Neural progenitor cell (in vitro differentiated cells): ENCODE data around the gene ZNF664. TPM values are rescaled to one million over a fixed set of nuclear protein-coding genes. Genes with fewer than 3 reads are reported as not detected.

ENCODE experiments used
- DNase-seq: peaks from one replicate; pipeline ENCODE4 v3.0.0-alpha.2; 2016; ENCODE audit warnings: low spot score
- H2AFZ ChIP-seq: fragments of 200-600 bp; sonication (generic); replicated peaks from 2 replicates; pipeline ENCODE4 v1.6.1; 2016; ENCODE audit warnings: antibody characterized with exemption
- H3F3A ChIP-seq: fragments of 200-600 bp; sonication (generic); 2 replicates; pipeline ENCODE4 v1.6.1; 2016; ENCODE audit warnings: antibody characterized with exemption, low read depth
- H3K27ac ChIP-seq: fragments of 200-600 bp; sonication (generic); 2 replicates; pipeline ENCODE4 v1.5.1; 2016; ENCODE audit warnings: mild to moderate bottlenecking
- H3K27me3 ChIP-seq: fragments of 200-600 bp; sonication (generic); 2 replicates; pipeline ENCODE4 v1.6.1; 2016; ENCODE audit warnings: mild to moderate bottlenecking, moderate library complexity
- H3K36me3 ChIP-seq: fragments of 200-600 bp; sonication (generic); 2 replicates; pipeline ENCODE4 v1.5.1; 2016
- H3K4me1 ChIP-seq: fragments of 200-600 bp; sonication (generic); 2 replicates; pipeline ENCODE4 v1.6.1; 2016; ENCODE audit warnings: mixed run types
- H3K4me2 ChIP-seq: fragments of 200-600 bp; sonication (generic); 2 replicates; pipeline ENCODE4 v1.6.1; 2016
- H3K4me3 ChIP-seq: fragments of 200-600 bp; sonication (generic); 2 replicates; pipeline ENCODE4 v1.5.1; 2016
- H3K79me2 ChIP-seq: fragments of 200-600 bp; sonication (generic); 2 replicates; pipeline ENCODE4 v1.6.1; 2016; ENCODE audit warnings: low read depth
- H3K9ac ChIP-seq: fragments of 200-600 bp; sonication (generic); 2 replicates; pipeline ENCODE4 v1.6.1; 2016
- H3K9me3 ChIP-seq: fragments of 200-600 bp; sonication (generic); 2 replicates; pipeline ENCODE4 v1.5.1; 2016; ENCODE audit warnings: low read depth
- H4K20me1 ChIP-seq: fragments of 200-600 bp; sonication (generic); 2 replicates; pipeline ENCODE4 v1.6.1; 2016; ENCODE audit warnings: low read depth
- H3K27ac Mint-ChIP-seq: 3 replicates; pipeline ENCODE4 v1.8.0; 2021; ENCODE audit warnings: mixed read lengths
- H3K27me3 Mint-ChIP-seq: 2 replicates; pipeline ENCODE4 v1.8.0; 2022; ENCODE audit warnings: low read depth, mild to moderate bottlenecking, inconsistent platforms, moderate library complexity, mixed read lengths; ENCODE audit not compliant: insufficient read depth
- H3K36me3 Mint-ChIP-seq: 3 replicates; pipeline ENCODE4 v1.8.0; 2021; ENCODE audit warnings: mixed read lengths
- H3K4me1 Mint-ChIP-seq: 3 replicates; pipeline ENCODE4 v1.8.0; 2021; ENCODE audit warnings: mixed read lengths
- H3K4me3 Mint-ChIP-seq: 3 replicates; pipeline ENCODE4 v1.8.0; 2021; ENCODE audit warnings: mild to moderate bottlenecking, moderate library complexity, mixed read lengths
- H3K9me3 Mint-ChIP-seq: 3 replicates; pipeline ENCODE4 v1.8.0; 2020; ENCODE audit warnings: mixed read lengths
- EZH2 ChIP-seq: fragments of 200-600 bp; sonication (generic); IDR thresholded peaks from 2 replicates; pipeline ENCODE4 v1.6.1; 2017; ENCODE audit warnings: antibody characterized with exemption, mild to moderate bottlenecking, moderate library complexity
- EZH2phosphoT487 ChIP-seq: fragments of 200-600 bp; sonication (generic); IDR thresholded peaks from 2 replicates; pipeline ENCODE4 v1.6.1; 2017; ENCODE audit warnings: antibody characterized with exemption
- total RNA-seq: library from RNA; depleted of rRNA; stranded (reverse); fragments of >200 nt; gene quantifications from 2 replicates; pipeline ENCODE4 v1.2.3, GENCODE V29; 2015; ENCODE audit warnings: low replicate concordance
- TF ChIP-seq, protein P1 (sequence below): fragments of 200-600 bp; sonication (generic); IDR thresholded peaks from 2 replicates; pipeline ENCODE4 v1.5.1; 2017; ENCODE audit warnings: antibody characterized with exemption, mild to moderate bottlenecking

ZNF664 gene
- total RNA-seq, 1 donor from 2014 or later, result 172 TPM

- H3K27ac ChIP-seq, result no peak overlapping the region
Measured at GRCh38 chr12:123998991-123999359, 26.0 kb downstream of the ZNF664 start.

GRCh38 chr12:124000111-124000510 is 27.1 kb downstream of the ZNF664 start:
- H3K36me3 ChIP-seq, result no peaks in the 10 kb centered on the region
- H3K9me3 Mint-ChIP-seq, result no peaks in the 10 kb centered on the region

More at GRCh38 chr12:123998991-123999359, 26.0 kb downstream of the ZNF664 start:
- H3K79me2 ChIP-seq, result peaks cover 72% of the 10 kb centered on the region
- TF ChIP-seq EZH2 (no peak), EZH2phosphoT487 (no peak)
- TF ChIP-seq, protein P1, sequence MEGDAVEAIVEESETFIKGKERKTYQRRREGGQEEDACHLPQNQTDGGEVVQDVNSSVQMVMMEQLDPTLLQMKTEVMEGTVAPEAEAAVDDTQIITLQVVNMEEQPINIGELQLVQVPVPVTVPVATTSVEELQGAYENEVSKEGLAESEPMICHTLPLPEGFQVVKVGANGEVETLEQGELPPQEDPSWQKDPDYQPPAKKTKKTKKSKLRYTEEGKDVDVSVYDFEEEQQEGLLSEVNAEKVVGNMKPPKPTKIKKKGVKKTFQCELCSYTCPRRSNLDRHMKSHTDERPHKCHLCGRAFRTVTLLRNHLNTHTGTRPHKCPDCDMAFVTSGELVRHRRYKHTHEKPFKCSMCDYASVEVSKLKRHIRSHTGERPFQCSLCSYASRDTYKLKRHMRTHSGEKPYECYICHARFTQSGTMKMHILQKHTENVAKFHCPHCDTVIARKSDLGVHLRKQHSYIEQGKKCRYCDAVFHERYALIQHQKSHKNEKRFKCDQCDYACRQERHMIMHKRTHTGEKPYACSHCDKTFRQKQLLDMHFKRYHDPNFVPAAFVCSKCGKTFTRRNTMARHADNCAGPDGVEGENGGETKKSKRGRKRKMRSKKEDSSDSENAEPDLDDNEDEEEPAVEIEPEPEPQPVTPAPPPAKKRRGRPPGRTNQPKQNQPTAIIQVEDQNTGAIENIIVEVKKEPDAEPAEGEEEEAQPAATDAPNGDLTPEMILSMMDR, result no peak
- H3K9me3 Mint-ChIP-seq, result no peaks in the 10 kb centered on the region
- peaks cover 23% of the 10 kb centered on the region for H3K4me1 ChIP-seq
- H3K4me2 ChIP-seq, result no peak overlapping the region
- H3K4me3 Mint-ChIP-seq, result no peak overlapping the region
- no peak overlapping the region for H3K9ac ChIP-seq
- H3K36me3 Mint-ChIP-seq, result peaks cover 18% of the 10 kb centered on the region
- no peak overlapping the region for H3K4me3 ChIP-seq
- no peaks in the 10 kb centered on the region for H3K9me3 ChIP-seq
- H3K27me3 ChIP-seq, result no peaks in the 10 kb centered on the region
- DNase-seq, result no peak
- no peak overlapping the region for H3K27ac Mint-ChIP-seq
- H2AFZ ChIP-seq, result no peak overlapping the region
- peaks cover 24% of the 10 kb centered on the region for H3K4me1 Mint-ChIP-seq
- H4K20me1 ChIP-seq, result peaks cover 98% of the 10 kb centered on the region
- no peaks in the 10 kb centered on the region for H3K27me3 Mint-ChIP-seq
- no peaks in the 10 kb centered on the region for H3K36me3 ChIP-seq
- peaks cover 19% of the 10 kb centered on the region for H3F3A ChIP-seq

DNA sequence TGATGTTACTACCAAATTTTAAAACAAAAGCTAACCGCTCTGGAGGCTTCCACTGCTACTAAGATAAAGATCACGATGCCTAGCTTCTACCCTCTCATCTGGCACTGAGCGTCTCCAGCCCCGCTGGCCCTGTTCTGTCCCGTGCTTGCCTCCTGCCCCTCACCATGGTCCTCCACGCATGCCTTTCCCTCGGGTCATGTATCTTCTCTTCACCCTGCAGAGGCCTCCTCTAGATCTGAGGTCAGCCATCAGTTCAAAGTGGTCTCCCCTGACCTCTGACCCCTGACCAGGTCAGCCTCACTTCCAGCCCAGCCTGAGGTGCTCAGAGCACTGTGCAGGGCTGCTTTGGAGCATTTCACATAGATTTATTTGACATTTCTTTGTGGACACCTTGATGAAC is 28.3 kb downstream of the ZNF664 start:
- Histone ChIP-seq H3K9me3 (no peaks in the 10 kb centered on the region), H3K4me1 (peaks cover 15% of the 10 kb centered on the region), H3K27me3 (no peaks in the 10 kb centered on the region), H4K20me1 (peaks cover 95% of the 10 kb centered on the region), H3K4me2 (no peak overlapping the region), H2AFZ (no peak overlapping the region), H3K4me3 (no peak overlapping the region), H3K79me2 (peaks cover 60% of the 10 kb centered on the region), H3F3A (peaks cover 2% of the 10 kb centered on the region), H3K27ac (no peak overlapping the region), H3K36me3 (no peaks in the 10 kb centered on the region), H3K9ac (no peak overlapping the region)
- Mint-ChIP-seq H3K4me1 (peaks cover 14% of the 10 kb centered on the region), H3K4me3 (no peak overlapping the region), H3K36me3 (peaks cover 9% of the 10 kb centered on the region), H3K27me3 (no peaks in the 10 kb centered on the region), H3K9me3 (no peaks in the 10 kb centered on the region), H3K27ac (no peak overlapping the region)
- TF ChIP-seq EZH2phosphoT487 (no peak), EZH2 (no peak)
- TF ChIP-seq, protein P1, result no peak
- no peak for DNase-seq

More at GRCh38 chr12:124000111-124000510, 27.1 kb downstream of the ZNF664 start:
- peaks cover 13% of the 10 kb centered on the region for H3F3A ChIP-seq
- H3K27ac ChIP-seq, result no peak overlapping the region
- H3K79me2 ChIP-seq, result peaks cover 60% of the 10 kb centered on the region
- Mint-ChIP-seq H3K4me3 (no peak overlapping the region), H3K4me1 (peaks cover 17% of the 10 kb centered on the region), H3K27ac (no peak overlapping the region), H3K27me3 (no peaks in the 10 kb centered on the region), H3K36me3 (peaks cover 13% of the 10 kb centered on the region)
- no peak overlapping the region for H3K9ac ChIP-seq
- TF ChIP-seq EZH2phosphoT487, result no peak
- TF ChIP-seq, protein P1, result no peak
- TF ChIP-seq EZH2, result no peak
- peaks cover 95% of the 10 kb centered on the region for H4K20me1 ChIP-seq
- H2AFZ ChIP-seq, result no peak overlapping the region
- no peaks in the 10 kb centered on the region for H3K9me3 ChIP-seq
- no peak overlapping the region for H3K4me2 ChIP-seq
- peaks cover 21% of the 10 kb centered on the region for H3K4me1 ChIP-seq
- no peaks in the 10 kb centered on the region for H3K27me3 ChIP-seq
- DNase-seq, result no peak
- H3K4me3 ChIP-seq, result no peak overlapping the region
